Inflammatory macrophage treated with lipopolysaccharide for 4 hours (primary cell): Measurements from ENCODE around the gene GTF3C5.
"Not testable (repeated sequence)": the region's sequence is repeated elsewhere in the genome, so short reads cannot be mapped to it uniquely, and the experiment has no call there.

Experiments
- DNase-seq: peaks from one replicate; pipeline ENCODE4 v3.0.0-alpha.2; 2020

Gene GTF3C5

DNA sequence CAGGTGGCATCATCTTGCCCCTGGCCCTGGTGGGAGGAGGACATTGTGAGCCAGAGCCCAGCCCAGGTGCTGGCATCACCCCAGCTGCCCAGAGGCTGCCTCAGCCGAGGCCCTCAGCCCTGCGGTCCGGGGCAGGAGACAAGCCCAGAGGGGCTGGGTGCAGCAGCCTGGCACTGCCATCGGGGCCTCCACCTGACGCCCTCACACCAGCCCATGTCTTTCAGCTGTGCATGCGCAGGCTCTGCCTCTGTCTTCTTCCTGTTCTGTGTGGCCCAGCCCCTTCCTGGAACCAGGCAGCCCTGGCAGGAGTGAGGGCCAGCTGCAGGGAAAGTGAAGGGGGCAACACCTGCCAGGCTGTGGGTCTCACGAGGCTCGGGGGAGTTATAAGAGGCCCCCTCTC lies 26.2 kb downstream of the GTF3C5 start:
- no peak for DNase-seq

DNA sequence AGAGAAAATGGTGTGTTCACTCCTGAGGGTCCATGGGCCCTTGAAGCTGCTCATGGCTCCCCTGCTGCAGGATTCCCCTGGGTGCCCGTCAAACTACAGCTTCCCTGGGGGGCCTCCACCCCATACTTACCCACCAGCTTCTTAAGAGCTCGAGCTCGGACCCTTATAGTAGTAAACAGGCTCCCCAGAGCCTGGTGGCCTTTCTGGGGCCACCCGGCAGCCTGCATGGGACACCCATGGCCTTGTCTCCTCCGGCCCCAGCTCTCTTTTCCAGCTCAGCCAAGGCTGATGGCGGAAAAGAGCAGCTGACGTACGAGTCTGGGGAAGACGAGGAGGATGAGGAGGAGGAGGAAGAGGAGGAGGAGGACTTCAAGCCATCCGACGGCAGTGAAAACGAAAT lies 26.8 kb downstream of the GTF3C5 start:
- DNase-seq, result no peak

DNA sequence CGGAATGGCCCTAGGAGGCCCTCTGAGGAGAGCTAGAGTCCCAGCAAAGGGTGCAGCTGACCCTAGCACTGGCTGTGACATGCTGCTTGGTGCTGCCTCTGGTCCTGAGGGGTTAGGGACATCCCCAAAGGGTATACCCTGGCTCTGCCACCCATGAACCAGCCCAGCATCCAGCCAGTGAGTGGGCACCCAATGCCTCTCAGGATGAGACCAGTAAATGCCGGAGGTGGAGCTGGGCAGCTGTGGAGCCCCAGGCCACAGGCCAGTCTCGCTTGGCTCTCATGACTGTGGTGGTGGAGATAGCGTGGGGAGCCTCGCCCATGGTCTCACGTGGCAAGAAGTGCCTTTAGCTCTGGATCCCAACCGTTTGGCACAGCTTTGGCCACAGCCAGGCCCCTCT lies 27.3 kb downstream of the GTF3C5 start:
- DNase-seq, result no peak

DNA sequence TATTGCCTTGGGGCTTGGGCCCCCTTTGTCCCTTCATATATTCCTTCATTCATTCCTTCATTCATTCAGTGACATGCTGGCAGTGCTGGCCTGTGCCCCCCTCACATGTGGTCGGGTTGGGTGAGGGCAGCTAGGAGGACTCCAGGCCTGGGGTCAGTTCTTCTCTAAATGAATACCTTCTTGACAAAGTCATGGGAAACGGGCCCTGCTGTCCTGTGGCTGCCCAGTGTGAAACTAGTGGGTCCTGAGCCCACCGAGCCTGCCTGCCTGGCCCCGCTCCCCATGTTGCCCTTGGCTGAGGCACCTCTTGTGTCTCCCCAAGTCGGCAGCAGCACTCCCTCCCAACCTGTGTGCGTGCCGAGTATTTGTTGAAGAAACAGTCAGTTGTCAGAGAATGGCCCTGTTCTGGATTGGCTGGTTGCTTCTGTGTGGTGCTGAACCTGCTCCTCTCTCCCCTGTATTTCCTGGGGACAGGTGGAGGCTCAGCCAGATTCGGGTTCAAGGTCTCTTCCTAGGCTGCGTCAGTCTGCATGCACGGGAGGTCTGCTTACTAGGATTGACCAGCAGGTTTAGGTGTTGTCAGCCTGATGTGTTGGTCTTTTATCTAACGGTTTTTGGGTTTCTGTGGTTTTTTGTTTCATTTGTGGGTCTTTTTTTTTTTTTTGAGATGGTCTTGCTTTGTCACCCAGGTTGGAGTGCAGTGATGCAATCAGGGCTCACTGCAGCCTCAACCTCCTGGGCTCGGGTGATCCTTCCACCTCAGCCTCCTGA lies 27.9 kb downstream of the GTF3C5 start:
- no peak for DNase-seq

DNA sequence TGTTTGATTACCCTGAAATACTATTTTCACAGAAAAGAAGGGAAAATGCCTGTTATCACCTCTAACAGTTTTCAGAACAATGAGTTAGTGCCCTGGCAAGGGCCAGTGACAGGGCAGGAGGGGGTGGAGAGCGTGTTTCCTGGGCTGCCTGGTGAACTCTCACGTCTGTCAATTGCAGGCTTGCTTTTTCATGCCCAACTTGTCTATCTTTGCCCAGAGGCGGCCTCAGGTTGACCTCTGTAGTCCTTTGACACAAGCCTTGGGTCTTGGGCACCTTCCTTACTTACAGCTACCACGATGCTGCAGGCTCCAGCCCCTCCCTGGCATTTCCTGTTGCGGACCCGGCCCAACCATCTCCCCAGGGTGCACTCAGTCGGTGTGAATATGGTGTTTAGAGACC lies 28.8 kb downstream of the GTF3C5 start:
- no peak for DNase-seq

DNA sequence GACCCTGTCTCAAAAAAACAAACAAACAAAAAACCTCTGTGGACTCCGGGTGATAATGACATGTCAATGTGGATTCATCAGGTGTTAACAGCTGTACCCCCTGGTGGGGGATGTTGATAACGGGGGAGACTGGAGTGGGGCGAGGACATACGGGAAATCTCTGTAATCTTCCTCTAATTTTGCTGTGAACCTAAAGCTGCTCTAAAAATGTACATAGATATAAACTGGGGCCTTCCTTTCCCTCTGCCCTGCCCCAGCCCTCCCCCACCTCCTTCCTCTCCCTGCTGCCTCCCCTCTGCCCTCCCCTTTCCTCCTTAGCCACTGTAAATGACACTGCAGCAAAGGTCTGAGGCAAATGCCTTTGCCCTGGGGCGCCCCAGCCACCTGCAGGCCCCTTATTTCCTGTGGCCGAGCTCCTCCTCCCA lies 29.6 kb downstream of the GTF3C5 start:
- no peak for DNase-seq

DNA sequence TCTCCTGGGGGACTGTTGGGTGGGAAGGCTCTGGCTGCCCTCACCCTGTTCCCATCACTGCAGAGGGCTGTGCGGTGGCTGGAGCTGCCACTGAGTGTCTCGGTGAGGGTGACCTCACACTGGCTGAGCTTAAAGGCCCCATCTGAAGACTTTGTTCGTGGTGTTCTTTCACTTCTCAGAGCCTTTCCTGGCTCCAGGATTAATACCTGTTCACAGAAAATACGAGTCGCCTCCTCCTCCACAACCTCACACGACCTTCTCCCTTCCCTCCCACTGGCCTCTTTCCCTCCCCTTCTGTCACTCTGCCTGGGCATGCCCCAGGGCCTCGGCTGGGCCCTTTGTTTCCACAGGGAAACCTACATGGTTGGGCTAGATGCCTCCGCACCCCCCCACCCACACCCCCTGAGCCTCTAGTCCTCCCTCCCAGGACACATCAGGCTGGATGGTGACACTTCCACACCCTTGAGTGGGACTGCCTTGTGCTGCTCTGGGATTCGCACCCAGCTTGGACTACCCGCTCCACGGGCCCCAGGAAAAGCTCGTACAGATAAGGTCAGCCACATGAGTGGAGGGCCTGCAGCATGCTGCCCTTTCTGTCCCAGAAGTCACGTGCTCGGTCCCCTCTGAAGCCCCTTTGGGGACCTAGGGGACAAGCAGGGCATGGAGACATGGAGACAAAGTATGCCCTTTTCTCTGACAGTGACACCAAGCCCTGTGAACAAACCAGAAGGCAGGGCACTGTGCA lies 30.4 kb downstream of the GTF3C5 start:
- DNase-seq, result not testable (repeated sequence)

DNA sequence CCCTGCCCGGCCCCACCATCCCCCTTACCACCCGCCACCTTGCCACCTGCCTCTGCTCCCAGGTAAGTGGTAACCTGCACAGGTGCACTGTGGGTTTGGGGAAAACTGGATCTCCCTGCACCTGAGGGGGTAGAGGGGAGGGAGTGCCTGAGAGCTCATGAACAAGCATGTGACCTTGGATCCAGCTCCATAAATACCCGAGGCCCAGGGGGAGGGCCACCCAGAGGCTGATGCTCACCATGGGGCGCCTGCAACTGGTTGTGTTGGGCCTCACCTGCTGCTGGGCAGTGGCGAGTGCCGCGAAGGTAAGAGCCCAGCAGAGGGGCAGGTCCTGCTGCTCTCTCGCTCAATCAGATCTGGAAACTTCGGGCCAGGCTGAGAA lies 31.0 kb downstream of the GTF3C5 start, which contains the start of gene CEL:
TSS of gene CEL (plus strand) at position 218 of the 382 bp plus-strand sequence. CDS start at position 240, 22 bp downstream.
- DNase-seq, result not testable (repeated sequence)

DNA sequence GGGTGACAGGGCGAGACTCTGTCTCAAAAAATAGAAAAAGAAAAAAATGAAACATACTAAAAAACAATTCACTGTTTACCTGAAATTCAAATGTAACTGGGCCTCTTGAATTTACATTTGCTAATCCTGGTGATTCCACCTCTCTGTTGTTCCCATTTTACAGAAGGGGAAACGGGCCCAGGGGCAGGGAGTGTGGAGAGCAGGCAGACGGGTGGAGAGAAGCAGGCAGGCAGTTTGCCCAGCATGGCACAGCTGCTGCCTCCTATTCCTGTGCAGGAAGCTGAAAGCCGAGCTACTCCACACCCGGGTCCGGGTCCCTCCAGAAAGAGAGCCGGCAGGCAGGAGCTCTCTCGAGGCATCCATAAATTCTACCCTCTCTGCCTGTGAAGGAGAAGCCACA lies 31.8 kb downstream of the GTF3C5 start:
- DNase-seq, result not testable (repeated sequence)

DNA sequence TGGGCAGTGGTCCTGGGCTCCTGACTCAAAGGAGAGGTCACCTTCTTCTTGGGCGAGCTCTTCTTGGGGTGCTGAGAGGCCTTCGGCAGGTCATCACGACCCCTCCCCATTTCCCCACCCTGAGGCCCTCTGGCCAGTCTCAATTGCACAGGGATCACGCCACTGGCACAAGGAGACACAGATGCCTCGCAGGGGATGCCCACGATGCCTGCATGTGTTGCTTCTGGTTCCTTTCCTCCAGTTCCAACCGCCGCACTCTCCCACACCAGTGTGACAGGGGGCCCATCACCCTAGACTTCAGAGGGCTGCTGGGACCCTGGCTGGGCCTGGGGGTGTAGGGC lies 32.3 kb downstream of the GTF3C5 start:
- DNase-seq, result no peak

DNA sequence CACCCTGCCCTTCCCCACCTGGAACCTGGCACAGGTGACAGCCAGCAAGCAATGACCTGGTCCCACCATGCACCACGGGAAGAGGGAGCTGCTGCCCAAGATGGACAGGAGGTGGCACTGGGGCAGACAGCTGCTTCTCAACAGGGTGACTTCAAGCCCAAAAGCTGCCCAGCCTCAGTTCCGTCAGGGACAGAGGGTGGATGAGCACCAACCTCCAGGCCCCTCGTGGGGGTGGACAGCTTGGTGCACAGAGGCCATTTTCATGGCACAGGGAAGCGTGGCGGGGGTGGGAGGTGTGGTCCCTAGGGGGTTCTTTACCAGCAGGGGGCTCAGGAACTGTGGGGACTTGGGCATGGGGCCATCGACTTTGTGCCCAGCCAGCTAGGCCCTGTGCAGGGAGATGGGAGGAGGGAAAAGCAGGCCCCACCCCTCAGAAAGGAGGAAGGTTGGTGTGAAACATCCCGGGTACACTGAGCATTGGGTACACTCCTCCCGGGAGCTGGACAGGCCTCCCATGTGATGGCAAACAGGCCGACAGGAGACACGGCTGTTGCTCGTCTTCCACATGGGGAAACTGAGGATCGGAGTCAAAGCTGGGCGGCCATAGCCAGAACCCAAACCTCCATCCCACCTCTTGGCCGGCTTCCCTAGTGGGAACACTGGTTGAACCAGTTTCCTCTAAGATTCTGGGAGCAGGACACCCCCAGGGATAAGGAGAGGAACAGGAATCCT lies 32.9 kb downstream of the GTF3C5 start:
- DNase-seq, result no peak

DNA sequence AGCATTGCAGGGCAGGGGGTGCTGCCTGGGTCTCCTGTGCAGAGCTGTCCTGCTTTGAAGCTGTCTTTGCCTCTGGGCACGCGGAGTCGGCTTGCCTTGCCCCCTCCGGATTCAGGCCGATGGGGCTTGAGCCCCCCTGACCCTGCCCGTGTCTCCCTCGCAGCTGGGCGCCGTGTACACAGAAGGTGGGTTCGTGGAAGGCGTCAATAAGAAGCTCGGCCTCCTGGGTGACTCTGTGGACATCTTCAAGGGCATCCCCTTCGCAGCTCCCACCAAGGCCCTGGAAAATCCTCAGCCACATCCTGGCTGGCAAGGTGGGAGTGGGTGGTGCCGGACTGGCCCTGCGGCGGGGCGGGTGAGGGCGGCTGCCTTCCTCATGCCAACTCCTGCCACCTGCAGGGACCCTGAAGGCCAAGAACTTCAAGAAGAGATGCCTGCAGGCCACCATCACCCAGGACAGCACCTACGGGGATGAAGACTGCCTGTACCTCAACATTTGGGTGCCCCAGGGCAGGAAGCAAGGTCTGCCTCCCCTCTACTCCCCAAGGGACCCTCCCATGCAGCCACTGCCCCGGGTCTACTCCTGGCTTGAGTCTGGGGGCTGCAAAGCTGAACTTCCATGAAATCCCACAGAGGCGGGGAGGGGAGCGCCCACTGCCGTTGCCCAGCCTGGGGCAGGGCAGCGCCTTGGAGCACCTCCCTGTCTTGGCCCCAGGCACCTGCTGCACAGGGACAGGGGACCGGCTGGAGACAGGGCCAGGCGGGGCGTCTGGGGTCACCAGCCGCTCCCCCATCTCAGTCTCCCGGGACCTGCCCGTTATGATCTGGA lies 33.7 kb downstream of the GTF3C5 start:
- no peak for DNase-seq

DNA sequence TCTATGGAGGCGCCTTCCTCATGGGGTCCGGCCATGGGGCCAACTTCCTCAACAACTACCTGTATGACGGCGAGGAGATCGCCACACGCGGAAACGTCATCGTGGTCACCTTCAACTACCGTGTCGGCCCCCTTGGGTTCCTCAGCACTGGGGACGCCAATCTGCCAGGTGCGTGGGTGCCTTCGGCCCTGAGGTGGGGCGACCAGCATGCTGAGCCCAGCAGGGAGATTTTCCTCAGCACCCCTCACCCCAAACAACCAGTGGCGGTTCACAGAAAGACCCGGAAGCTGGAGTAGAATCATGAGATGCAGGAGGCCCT lies 34.2 kb downstream of the GTF3C5 start:
- DNase-seq, result no peak

DNA sequence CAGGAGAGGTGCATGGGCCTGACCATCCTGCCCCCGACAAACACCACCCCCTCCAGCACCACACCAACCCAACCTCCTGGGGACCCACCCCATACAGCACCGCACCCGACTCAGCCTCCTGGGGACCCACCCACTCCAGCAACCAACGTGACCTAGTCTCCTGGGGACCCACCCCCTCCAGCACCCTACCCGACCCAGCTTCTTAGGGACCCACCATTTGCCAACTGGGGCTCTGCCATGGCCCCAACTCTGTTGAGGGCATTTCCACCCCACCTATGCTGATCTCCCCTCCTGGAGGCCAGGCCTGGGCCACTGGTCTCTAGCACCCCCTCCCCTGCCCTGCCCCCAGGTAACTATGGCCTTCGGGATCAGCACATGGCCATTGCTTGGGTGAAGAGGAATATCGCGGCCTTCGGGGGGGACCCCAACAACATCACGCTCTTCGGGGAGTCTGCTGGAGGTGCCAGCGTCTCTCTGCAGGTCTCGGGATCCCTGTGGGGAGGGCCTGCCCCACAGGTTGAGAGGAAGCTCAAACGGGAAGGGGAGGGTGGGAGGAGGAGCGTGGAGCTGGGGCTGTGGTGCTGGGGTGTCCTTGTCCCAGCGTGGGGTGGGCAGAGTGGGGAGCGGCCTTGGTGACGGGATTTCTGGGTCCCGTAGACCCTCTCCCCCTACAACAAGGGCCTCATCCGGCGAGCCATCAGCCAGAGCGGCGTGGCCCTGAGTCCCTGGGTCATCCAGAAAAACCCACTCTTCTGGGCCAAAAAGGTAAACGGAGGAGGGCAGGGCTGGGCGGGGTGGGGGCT lies 35.6 kb downstream of the GTF3C5 start:
- DNase-seq, result no peak

DNA sequence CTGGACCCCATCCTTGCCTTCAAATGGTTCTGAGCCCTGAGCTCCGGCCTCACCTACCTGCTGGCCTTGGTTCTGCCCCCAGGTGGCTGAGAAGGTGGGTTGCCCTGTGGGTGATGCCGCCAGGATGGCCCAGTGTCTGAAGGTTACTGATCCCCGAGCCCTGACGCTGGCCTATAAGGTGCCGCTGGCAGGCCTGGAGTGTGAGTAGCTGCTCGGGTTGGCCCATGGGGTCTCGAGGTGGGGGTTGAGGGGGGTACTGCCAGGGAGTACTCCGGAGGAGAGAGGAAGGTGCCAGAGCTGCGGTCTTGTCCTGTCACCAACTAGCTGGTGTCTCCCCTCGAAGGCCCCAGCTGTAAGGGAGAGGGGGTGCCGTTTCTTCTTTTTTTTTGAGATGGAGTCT lies 36.2 kb downstream of the GTF3C5 start:
- no peak for DNase-seq

DNA sequence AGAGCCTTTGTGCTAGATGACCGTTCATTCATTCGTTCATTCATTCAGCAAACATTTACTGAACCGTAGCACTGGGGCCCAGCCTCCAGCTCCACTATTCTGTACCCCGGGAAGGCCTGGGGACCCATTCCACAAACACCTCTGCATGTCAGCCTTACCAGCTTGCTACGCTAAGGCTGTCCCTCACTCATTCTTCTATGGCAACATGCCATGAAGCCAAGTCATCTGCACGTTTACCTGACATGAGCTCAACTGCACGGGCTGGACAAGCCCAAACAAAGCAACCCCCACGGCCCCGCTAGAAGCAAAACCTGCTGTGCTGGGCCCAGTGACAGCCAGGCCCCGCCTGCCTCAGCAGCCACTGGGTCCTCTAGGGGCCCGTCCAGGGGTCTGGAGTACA lies 37.0 kb downstream of the GTF3C5 start:
- no peak for DNase-seq

DNA sequence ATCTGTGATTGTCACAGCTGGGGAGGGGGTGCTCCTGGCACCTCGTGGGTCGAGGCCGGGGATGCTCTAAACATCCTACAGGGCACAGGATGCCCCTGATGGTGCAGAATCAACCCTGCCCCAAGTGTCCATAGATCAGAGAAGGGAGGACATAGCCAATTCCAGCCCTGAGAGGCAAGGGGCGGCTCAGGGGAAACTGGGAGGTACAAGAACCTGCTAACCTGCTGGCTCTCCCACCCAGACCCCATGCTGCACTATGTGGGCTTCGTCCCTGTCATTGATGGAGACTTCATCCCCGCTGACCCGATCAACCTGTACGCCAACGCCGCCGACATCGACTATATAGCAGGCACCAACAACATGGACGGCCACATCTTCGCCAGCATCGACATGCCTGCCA lies 37.6 kb downstream of the GTF3C5 start:
- not testable (repeated sequence) for DNase-seq

DNA sequence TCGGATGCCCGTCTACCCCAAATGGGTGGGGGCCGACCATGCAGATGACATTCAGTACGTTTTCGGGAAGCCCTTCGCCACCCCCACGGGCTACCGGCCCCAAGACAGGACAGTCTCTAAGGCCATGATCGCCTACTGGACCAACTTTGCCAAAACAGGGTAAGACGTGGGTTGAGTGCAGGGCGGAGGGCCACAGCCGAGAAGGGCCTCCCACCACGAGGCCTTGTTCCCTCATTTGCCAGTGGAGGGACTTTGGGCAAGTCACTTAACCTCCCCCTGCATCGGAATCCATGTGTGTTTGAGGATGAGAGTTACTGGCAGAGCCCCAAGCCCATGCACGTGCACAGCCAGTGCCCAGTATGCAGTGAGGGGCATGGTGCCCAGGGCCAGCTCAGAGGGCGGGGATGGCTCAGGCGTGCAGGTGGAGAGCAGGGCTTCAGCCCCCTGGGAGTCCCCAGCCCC lies 39.7 kb downstream of the GTF3C5 start:
- DNase-seq, result not testable (repeated sequence)

DNA sequence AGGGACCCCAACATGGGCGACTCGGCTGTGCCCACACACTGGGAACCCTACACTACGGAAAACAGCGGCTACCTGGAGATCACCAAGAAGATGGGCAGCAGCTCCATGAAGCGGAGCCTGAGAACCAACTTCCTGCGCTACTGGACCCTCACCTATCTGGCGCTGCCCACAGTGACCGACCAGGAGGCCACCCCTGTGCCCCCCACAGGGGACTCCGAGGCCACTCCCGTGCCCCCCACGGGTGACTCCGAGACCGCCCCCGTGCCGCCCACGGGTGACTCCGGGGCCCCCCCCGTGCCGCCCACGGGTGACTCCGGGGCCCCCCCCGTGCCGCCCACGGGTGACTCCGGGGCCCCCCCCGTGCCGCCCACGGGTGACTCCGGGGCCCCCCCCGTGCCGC lies 40.2 kb downstream of the GTF3C5 start:
- not testable (repeated sequence) for DNase-seq

DNA sequence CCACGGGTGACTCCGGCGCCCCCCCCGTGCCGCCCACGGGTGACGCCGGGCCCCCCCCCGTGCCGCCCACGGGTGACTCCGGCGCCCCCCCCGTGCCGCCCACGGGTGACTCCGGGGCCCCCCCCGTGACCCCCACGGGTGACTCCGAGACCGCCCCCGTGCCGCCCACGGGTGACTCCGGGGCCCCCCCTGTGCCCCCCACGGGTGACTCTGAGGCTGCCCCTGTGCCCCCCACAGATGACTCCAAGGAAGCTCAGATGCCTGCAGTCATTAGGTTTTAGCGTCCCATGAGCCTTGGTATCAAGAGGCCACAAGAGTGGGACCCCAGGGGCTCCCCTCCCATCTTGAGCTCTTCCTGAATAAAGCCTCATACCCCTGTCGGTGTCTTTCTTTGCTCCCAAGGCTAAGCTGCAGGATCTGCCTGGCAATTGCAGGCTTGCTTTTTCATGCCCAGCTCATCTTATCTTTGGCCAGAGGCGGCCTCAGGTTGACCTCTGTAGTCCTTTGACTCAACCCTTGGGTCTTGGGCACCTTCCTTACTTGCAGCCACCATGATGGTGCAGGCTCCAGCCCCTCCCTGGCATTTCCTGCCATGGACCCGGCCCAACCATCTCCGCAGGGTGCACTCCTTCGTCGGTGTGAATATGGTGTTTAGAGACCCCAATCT lies 40.8 kb downstream of the GTF3C5 start:
- DNase-seq, result no peak

DNA sequence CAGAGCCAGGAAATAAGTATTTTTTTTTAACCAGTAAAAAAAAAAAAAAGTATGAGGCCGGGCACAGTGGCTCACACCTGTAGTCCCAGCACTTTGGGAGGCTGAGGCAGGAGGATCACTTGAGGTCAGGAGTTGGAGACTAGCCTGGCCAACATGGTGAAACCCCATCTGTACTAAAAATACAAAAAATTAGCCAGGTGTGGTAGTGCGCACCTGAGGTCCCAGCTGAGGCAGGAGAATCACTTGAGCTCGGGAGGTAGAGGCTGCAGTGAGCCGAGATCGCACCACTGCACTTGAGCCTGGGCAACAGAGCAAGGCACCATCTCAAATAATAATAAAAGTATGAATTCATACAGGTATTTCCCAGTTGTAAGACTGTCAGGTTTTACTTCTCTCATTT lies 41.4 kb downstream of the GTF3C5 start:
- not testable (repeated sequence) for DNase-seq
